ENCODE results near the gene PTPRU.

PTPRU gene

GRCh38 chr1:29197590-29197924, 38.8 kb upstream of the PTPRU start:
- TF ChIP-seq, protein P1, sequence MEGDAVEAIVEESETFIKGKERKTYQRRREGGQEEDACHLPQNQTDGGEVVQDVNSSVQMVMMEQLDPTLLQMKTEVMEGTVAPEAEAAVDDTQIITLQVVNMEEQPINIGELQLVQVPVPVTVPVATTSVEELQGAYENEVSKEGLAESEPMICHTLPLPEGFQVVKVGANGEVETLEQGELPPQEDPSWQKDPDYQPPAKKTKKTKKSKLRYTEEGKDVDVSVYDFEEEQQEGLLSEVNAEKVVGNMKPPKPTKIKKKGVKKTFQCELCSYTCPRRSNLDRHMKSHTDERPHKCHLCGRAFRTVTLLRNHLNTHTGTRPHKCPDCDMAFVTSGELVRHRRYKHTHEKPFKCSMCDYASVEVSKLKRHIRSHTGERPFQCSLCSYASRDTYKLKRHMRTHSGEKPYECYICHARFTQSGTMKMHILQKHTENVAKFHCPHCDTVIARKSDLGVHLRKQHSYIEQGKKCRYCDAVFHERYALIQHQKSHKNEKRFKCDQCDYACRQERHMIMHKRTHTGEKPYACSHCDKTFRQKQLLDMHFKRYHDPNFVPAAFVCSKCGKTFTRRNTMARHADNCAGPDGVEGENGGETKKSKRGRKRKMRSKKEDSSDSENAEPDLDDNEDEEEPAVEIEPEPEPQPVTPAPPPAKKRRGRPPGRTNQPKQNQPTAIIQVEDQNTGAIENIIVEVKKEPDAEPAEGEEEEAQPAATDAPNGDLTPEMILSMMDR (IDR thresholded peaks at IDR 0.05; ENCODE audit: low read depth, low read length, missing control alignments), result peak; percentile 50
- no peak overlapping the region for H3K4me3 ChIP-seq (ENCODE audit: low read depth, low read length)
- DNase-seq (ENCODE audit: low read depth), result no peak

GRCh38 chr1:29197993-29198392, 38.3 kb upstream of the PTPRU start:
- TF ChIP-seq, protein P1 (IDR thresholded peaks at IDR 0.05; ENCODE audit: low read depth, low read length, missing control alignments), result no peak
- DNase-seq (ENCODE audit: low read depth), result no peak
- no peak overlapping the region for H3K4me3 ChIP-seq (ENCODE audit: low read depth, low read length)

DNA sequence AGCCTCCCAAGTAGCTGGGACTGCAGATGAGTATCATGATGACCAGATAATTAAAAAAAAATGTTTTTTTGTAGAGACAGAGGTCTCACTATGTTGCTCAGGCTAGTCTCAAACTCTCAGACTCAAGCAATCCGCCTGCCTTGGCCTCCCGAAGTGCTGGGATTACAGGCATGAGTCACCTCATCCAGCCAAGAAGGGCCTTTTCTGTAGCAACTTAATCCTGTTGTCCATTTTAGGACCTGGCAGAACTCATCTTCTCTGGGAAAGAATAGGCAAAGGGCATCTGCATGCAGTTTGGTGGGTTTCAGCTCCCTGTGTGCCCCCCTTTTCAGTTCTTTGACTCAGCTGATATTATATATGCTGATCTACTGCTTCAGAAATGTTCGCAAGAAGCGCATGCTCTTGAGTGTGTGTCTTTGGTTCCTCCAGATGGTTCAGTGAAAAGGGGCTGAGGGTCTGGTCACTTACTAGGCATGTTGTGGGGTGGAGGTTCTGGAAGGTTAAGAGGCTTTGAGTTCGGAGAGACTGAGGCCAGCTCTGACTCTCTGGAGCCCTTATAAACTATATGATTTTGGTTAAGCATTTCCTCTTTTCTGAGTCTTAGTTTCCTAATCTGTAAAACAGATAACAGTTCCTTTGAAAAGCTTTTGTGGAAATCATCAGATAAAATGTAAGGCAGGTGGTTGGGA, 35.3 kb upstream of the PTPRU start:
- TF ChIP-seq, protein P1 (IDR thresholded peaks at IDR 0.05; ENCODE audit: low read depth, low read length, missing control alignments), result no peak
- DNase-seq (ENCODE audit: low read depth), result no peak
- H3K4me3 ChIP-seq (ENCODE audit: low read depth, low read length), result no peak overlapping the region

GRCh38 chr1:29201595-29202051, 34.7 kb upstream of the PTPRU start:
- TF ChIP-seq, protein P1 (IDR thresholded peaks at IDR 0.05; ENCODE audit: low read depth, low read length, missing control alignments), result no peak
- H3K4me3 ChIP-seq (ENCODE audit: low read depth, low read length), result no peak overlapping the region
- DNase-seq (ENCODE audit: low read depth), result no peak

DNA sequence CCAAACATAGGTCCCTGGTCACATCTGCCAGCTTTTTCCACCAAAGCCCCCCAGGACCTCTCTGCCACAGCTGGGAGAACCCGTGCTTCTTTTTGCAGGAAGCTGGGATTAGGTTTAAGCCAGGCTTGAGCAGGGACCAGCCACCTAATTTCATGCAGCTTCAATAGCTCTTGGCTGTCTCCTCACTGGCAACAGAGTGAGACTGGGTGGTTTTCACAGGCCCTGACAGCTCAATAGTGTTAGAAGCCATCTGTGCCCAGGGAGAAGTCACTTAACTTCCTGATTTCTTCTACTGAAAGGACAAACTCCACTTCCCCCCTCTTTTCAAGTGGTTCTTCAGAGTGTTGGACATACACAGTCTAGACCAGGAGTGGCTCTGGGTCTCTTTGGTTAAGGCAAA, 34.3 kb upstream of the PTPRU start:
- TF ChIP-seq, protein P1 (IDR thresholded peaks at IDR 0.05; ENCODE audit: low read depth, low read length, missing control alignments), result no peak
- H3K4me3 ChIP-seq (ENCODE audit: low read depth, low read length), result no peak overlapping the region
- DNase-seq (ENCODE audit: low read depth), result no peak

DNA sequence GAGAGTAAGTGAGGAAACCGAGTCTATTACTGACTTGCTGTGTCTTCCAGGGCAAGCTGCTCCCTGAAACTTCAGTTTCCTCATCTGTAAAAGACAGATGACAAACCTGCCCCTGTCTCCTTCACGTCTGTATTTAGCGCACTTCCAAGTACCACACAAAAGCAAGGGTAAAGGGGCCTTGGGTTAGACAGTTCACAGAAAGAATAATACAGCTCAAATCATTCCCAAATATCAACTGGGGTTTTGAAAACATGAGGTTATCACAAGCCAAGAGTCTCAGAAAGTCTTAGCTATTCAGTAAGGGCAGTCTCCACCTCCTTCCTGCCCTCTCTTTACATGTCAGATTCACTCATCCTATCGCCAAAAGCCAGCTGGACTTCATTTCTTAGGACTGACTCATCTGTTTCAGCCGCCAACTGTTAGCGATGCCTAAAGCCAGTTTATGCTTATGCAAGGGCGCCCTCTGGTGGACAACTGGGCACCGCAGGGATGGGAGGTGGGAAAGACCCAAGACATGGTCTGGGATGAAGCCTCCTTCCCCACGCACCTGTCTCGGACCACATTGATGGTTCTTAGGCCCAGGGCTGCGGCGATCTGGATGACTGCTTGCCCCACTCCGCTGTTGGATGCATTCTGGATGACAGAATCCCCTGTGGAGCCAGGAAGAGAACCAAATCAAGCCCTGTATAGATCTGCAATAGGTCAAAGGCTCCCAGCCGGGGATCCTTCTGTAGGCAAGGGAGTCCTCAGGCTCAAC, 33.6 kb upstream of the PTPRU start:
- H3K4me3 ChIP-seq (ENCODE audit: low read depth, low read length), result no peak overlapping the region
- peak; percentile 70 for DNase-seq (ENCODE audit: low read depth)

More for the DNA sequence above, 33.6 kb upstream of the PTPRU start:
- TF ChIP-seq, protein P1 (IDR thresholded peaks at IDR 0.05; ENCODE audit: low read depth, low read length, missing control alignments), result peak; percentile 94
